K562 (cell line): ENCODE data around the gene PLCB3. TPM values are rescaled to one million over a fixed set of nuclear protein-coding genes. Genes with fewer than 3 reads are reported as not detected.

Experiments used
- CHD2 ChIP-seq: IDR thresholded peaks from 2 replicates; pipeline ENCODE4 v1.6.1; 2011; ENCODE audit warnings: low read depth, low read length
- E2F4 ChIP-seq: sonication (generic); formaldehyde crosslinking; IDR thresholded peaks from 2 replicates; pipeline ENCODE4 v1.8.0; 2022; ENCODE audit warnings: mild to moderate bottlenecking, low read depth, missing genetic modification reagents
- EP300 ChIP-seq: IDR thresholded peaks from 2 replicates; pipeline ENCODE4 v1.6.1; 2012; ENCODE audit warnings: low read length, improper control_type of control experiment
- GTF2A2 ChIP-seq: IDR thresholded peaks from 2 replicates; pipeline ENCODE4 v1.6.1; 2016; ENCODE audit warnings: mild to moderate bottlenecking, missing genetic modification characterization, missing compliant biosample characterization
- HEY1 ChIP-seq: fragments of 250-450 bp; sonication (Bioruptor Pico); IDR thresholded peaks from 2 replicates; pipeline ENCODE4 v1.5.0; 2020; ENCODE audit warnings: mild to moderate bottlenecking, moderate library complexity, borderline replicate concordance
- HNRNPH1 ChIP-seq: fragments of 200-400 bp; formaldehyde crosslinking; optimal IDR thresholded peaks from 2 replicates; pipeline ENCODE3; 2017; ENCODE audit warnings: low read depth, mild to moderate bottlenecking, low read length, moderate library complexity
- HNRNPUL1 ChIP-seq: fragments of 200-400 bp; formaldehyde crosslinking; IDR thresholded peaks from 2 replicates; pipeline ENCODE4 v1.6.1; 2017; ENCODE audit warnings: low read length
- KLF16 ChIP-seq: IDR thresholded peaks from 2 replicates; pipeline ENCODE4 v1.6.1; 2016; ENCODE audit warnings: antibody characterized with exemption
- MBD1 ChIP-seq: fragments of 250-450 bp; sonication (Bioruptor Pico); IDR thresholded peaks from 2 replicates; pipeline ENCODE4 v1.8.0; 2022; ENCODE audit warnings: inconsistent platforms
- NFXL1 ChIP-seq: fragments of 450-650 bp; formaldehyde crosslinking; IDR thresholded peaks from 2 replicates; pipeline ENCODE4 v1.4.0; 2021; ENCODE audit warnings: mild to moderate bottlenecking
- PHTF2 ChIP-seq: fragments of 250-450 bp; sonication (Bioruptor Pico); IDR thresholded peaks from 2 replicates; pipeline ENCODE4 v1.5.0; 2021; ENCODE audit warnings: mild to moderate bottlenecking
- POLR2H ChIP-seq: IDR thresholded peaks from 2 replicates; pipeline ENCODE4 v1.6.1; 2016; ENCODE audit warnings: missing genetic modification characterization, low read depth, mild to moderate bottlenecking, control low read depth, missing compliant biosample characterization, moderate library complexity
- RBM39 ChIP-seq: fragments of 200-400 bp; formaldehyde crosslinking; optimal IDR thresholded peaks from 2 replicates; pipeline ENCODE3; 2018; ENCODE audit warnings: low read depth, low read length
- SMAD4 ChIP-seq: fragments of 250-450 bp; sonication (Bioruptor Pico); conservative IDR thresholded peaks from 2 replicates; pipeline ENCODE4 v1.8.0; 2021; ENCODE audit warnings: inconsistent platforms, mild to moderate bottlenecking, moderate library complexity
- SNIP1 ChIP-seq: fragments of 450-650 bp; IDR thresholded peaks from 2 replicates; pipeline ENCODE4 v1.7.1; 2017; ENCODE audit warnings: low read depth, mild to moderate bottlenecking
- SREBF1 ChIP-seq: fragments of 150-350 bp; IDR thresholded peaks from 2 replicates; pipeline ENCODE4 v1.6.1; 2014; ENCODE audit warnings: antibody characterized with exemption, low read depth, low read length, borderline replicate concordance
- SRSF1 ChIP-seq: fragments of 200-400 bp; formaldehyde crosslinking; IDR thresholded peaks from 2 replicates; pipeline ENCODE4 v1.6.1; 2017; ENCODE audit warnings: mild to moderate bottlenecking, low read depth, low read length, moderate library complexity
- TCF7L2 ChIP-seq: fragments of 150-350 bp; IDR thresholded peaks from 2 replicates; pipeline ENCODE4 v1.6.1; 2016; ENCODE audit warnings: low read depth, mild to moderate bottlenecking, low read length, moderate library complexity
- ZBED1 ChIP-seq: IDR thresholded peaks from 2 replicates; pipeline ENCODE4 v1.6.1; 2014
- ZNF23 ChIP-seq: fragments of 250-450 bp; sonication (Bioruptor Pico); IDR thresholded peaks from 2 replicates; pipeline ENCODE4 v1.4.0; 2020; ENCODE audit warnings: mild to moderate bottlenecking
- ZNF347 ChIP-seq: fragments of 450-650 bp; formaldehyde crosslinking; IDR thresholded peaks from 2 replicates; pipeline ENCODE4 v1.4.0; 2020; ENCODE audit warnings: low read depth, mild to moderate bottlenecking, moderate library complexity
- ZNF354B ChIP-seq: fragments of 250-450 bp; sonication (Bioruptor Pico); IDR thresholded peaks from 2 replicates; pipeline ENCODE4 v1.4.0; 2020
- ZNF398 ChIP-seq: fragments of 250-450 bp; sonication (Bioruptor Pico); IDR thresholded peaks from 2 replicates; pipeline ENCODE4 v1.8.0; 2021; ENCODE audit warnings: moderate library complexity, mild to moderate bottlenecking, inconsistent platforms
- ZNF507 ChIP-seq: conservative IDR thresholded peaks from 2 replicates; pipeline ENCODE4 v1.6.1; 2017; ENCODE audit warnings: missing genetic modification characterization, missing compliant biosample characterization
- polyA plus RNA-seq, 8 experiments: library from polyadenylated mRNA; depleted of rRNA in 4 of 8; stranded (reverse) in 5 of 8; unstranded in 3 of 8; fragments of >200 nt; fragmentation: Nextera tagmentation in 2 of 8; fragmentation: Illumina TruSeq in 1 of 8; extraction: Ambion mirVana in 2 of 8; extraction: Trizol in 1 of 8; gene quantifications; 2 replicates each; pipeline versions ENCODE4 v1.2.1 to v1.2.3, GENCODE V29; 2011 to 2014; ENCODE audit warnings: inconsistent platforms in 1 of 8, missing spikeins in 1 of 8
- total RNA-seq, 7 experiments: library from RNA; depleted of rRNA in 6 of 7; stranded (reverse); fragments of >200 nt in 6 of 7; fragmentation: Illumina TruSeq in 2 of 7; extraction: Trizol in 2 of 7; gene quantifications; 2 replicates each; pipeline versions ENCODE4 v1.2.1 to v1.2.3, GENCODE V29; 2011 to 2021; ENCODE audit warnings: low replicate concordance in 1 of 7

PLCB3 gene
- total and polyA plus RNA-seq, 9 of the 15 experiments (the other 6 are each of a cell fraction or from before 2014, with no cell fraction given) = 0.31 to 44.8 (median 14.6) TPM

GRCh38 chr11:64240435-64241240, 10.7 kb upstream of the PLCB3 start, which contains the start of gene FKBP2 (continued):
- TF ChIP-seq GTF2A2 (tag) (no peak), EP300 (peak; percentile 21; the same call in 1 of the 2 replicates), E2F4 (CRISPR knock-in tag) (no peak; the same call in 1 of the 2 replicates), ZNF507 (tag) (no peak), SNIP1 (no peak), ZNF23 (CRISPR knock-in tag) (peak; percentile 70; the same call in 1 of the 2 replicates), PHTF2 (CRISPR knock-in tag) (peak; percentile 75), MBD1 (CRISPR knock-in tag) (no peak), SMAD4 (CRISPR knock-in tag) (peak; percentile 66), SRSF1 (no peak), CHD2 (no peak), ZNF354B (CRISPR knock-in tag) (no peak), HNRNPUL1 (no peak), SREBF1 (no peak), RBM39 (no peak), KLF16 (peak; percentile 32; the same call in 1 of the 2 replicates), HNRNPH1 (no peak), NFXL1 (CRISPR knock-in tag) (no peak), ZNF347 (no peak), TCF7L2 (no peak), POLR2H (tag) (peak; percentile 93), HEY1 (CRISPR knock-in tag) (no peak), ZNF398 (CRISPR knock-in tag) (no peak), ZBED1 (no peak)
